ENCODE results near the gene TAF1. TPM values are rescaled to one million over a fixed set of nuclear protein-coding genes. Genes with fewer than 3 reads are reported as not detected.

The TAF1 gene
- total and polyA plus RNA-seq, 10 of the 15 experiments (the other 5 are each of a cell fraction or from before 2014, with no cell fraction given), result 4.1 to 24.2 (median 17.2) TPM

DNA sequence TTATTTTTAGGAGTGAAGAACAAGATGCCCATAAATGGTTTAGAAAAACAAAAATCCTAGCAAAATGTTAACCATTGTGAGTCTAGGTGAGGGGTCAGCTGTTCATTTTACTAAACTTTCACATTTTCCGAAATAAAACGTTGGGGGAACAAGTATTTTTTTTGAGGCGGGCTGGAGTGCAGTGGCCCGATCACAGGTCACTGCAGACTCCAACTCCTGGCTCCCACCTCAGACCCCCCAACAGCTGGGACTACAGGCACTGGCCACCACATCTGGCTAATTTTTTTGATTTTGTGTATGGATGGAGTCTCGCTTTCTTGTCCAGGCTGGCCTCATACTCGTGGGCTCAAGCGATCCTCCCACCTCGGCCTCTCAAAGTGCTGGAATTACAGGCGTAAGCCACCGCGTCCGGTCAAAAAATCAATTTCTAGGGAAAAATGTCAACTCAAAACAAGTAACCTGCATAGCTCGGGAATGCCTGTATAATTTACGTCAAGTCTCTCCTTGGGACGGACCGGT is 742 bp upstream of the TAF1 start (continued):
- TF ChIP-seq, protein P1, sequence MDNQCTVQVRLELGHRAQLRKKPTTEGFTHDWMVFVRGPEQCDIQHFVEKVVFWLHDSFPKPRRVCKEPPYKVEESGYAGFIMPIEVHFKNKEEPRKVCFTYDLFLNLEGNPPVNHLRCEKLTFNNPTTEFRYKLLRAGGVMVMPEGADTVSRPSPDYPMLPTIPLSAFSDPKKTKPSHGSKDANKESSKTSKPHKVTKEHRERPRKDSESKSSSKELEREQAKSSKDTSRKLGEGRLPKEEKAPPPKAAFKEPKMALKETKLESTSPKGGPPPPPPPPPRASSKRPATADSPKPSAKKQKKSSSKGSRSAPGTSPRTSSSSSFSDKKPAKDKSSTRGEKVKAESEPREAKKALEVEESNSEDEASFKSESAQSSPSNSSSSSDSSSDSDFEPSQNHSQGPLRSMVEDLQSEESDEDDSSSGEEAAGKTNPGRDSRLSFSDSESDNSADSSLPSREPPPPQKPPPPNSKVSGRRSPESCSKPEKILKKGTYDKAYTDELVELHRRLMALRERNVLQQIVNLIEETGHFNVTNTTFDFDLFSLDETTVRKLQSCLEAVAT (IDR thresholded peaks at IDR 0.05), result peak; percentile 16; the same call in 1 of the 2 replicates
- no peak for TF ChIP-seq RAD21 (IDR thresholded peaks at IDR 0.05; ENCODE audit: insufficient read depth, low read depth, low read length)
- TF ChIP-seq HCFC1 (IDR thresholded peaks at IDR 0.05; ENCODE audit: low read length), result no peak
- no peak for TF ChIP-seq MYC (IDR thresholded peaks at IDR 0.05; ENCODE audit: insufficient read depth, insufficient read length, insufficient replicate concordance, low read length, severe bottlenecking)
- TF ChIP-seq, protein P2, sequence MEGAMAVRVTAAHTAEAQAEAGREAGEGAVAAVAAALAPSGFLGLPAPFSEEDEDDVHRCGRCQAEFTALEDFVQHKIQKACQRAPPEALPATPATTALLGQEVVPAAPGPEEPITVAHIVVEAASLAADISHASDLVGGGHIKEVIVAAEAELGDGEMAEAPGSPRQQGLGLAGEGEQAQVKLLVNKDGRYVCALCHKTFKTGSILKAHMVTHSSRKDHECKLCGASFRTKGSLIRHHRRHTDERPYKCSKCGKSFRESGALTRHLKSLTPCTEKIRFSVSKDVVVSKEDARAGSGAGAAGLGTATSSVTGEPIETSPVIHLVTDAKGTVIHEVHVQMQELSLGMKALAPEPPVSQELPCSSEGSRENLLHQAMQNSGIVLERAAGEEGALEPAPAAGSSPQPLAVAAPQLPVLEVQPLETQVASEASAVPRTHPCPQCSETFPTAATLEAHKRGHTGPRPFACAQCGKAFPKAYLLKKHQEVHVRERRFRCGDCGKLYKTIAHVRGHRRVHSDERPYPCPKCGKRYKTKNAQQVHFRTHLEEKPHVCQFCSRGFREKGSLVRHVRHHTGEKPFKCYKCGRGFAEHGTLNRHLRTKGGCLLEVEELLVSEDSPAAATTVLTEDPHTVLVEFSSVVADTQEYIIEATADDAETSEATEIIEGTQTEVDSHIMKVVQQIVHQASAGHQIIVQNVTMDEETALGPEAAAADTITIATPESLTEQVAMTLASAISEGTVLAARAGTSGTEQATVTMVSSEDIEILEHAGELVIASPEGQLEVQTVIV (IDR thresholded peaks at IDR 0.05; ENCODE audit: borderline replicate concordance, partially characterized antibody), result no peak
- TF ChIP-seq JUNB (IDR thresholded peaks at IDR 0.05), result no peak
- TF ChIP-seq, protein P3, sequence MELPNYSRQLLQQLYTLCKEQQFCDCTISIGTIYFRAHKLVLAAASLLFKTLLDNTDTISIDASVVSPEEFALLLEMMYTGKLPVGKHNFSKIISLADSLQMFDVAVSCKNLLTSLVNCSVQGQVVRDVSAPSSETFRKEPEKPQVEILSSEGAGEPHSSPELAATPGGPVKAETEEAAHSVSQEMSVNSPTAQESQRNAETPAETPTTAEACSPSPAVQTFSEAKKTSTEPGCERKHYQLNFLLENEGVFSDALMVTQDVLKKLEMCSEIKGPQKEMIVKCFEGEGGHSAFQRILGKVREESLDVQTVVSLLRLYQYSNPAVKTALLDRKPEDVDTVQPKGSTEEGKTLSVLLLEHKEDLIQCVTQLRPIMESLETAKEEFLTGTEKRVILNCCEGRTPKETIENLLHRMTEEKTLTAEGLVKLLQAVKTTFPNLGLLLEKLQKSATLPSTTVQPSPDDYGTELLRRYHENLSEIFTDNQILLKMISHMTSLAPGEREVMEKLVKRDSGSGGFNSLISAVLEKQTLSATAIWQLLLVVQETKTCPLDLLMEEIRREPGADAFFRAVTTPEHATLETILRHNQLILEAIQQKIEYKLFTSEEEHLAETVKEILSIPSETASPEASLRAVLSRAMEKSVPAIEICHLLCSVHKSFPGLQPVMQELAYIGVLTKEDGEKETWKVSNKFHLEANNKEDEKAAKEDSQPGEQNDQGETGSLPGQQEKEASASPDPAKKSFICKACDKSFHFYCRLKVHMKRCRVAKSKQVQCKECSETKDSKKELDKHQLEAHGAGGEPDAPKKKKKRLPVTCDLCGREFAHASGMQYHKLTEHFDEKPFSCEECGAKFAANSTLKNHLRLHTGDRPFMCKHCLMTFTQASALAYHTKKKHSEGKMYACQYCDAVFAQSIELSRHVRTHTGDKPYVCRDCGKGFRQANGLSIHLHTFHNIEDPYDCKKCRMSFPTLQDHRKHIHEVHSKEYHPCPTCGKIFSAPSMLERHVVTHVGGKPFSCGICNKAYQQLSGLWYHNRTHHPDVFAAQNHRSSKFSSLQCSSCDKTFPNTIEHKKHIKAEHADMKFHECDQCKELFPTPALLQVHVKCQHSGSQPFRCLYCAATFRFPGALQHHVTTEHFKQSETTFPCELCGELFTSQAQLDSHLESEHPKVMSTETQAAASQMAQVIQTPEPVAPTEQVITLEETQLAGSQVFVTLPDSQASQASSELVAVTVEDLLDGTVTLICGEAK (IDR thresholded peaks at IDR 0.05; ENCODE audit: borderline replicate concordance), result no peak
- TF ChIP-seq, protein P4, sequence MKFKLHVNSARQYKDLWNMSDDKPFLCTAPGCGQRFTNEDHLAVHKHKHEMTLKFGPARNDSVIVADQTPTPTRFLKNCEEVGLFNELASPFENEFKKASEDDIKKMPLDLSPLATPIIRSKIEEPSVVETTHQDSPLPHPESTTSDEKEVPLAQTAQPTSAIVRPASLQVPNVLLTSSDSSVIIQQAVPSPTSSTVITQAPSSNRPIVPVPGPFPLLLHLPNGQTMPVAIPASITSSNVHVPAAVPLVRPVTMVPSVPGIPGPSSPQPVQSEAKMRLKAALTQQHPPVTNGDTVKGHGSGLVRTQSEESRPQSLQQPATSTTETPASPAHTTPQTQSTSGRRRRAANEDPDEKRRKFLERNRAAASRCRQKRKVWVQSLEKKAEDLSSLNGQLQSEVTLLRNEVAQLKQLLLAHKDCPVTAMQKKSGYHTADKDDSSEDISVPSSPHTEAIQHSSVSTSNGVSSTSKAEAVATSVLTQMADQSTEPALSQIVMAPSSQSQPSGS (IDR thresholded peaks at IDR 0.05; ENCODE audit: low read length), result no peak
- TF ChIP-seq TARDBP (IDR thresholded peaks at IDR 0.05; ENCODE audit: borderline replicate concordance), result no peak
- TF ChIP-seq, protein P5, sequence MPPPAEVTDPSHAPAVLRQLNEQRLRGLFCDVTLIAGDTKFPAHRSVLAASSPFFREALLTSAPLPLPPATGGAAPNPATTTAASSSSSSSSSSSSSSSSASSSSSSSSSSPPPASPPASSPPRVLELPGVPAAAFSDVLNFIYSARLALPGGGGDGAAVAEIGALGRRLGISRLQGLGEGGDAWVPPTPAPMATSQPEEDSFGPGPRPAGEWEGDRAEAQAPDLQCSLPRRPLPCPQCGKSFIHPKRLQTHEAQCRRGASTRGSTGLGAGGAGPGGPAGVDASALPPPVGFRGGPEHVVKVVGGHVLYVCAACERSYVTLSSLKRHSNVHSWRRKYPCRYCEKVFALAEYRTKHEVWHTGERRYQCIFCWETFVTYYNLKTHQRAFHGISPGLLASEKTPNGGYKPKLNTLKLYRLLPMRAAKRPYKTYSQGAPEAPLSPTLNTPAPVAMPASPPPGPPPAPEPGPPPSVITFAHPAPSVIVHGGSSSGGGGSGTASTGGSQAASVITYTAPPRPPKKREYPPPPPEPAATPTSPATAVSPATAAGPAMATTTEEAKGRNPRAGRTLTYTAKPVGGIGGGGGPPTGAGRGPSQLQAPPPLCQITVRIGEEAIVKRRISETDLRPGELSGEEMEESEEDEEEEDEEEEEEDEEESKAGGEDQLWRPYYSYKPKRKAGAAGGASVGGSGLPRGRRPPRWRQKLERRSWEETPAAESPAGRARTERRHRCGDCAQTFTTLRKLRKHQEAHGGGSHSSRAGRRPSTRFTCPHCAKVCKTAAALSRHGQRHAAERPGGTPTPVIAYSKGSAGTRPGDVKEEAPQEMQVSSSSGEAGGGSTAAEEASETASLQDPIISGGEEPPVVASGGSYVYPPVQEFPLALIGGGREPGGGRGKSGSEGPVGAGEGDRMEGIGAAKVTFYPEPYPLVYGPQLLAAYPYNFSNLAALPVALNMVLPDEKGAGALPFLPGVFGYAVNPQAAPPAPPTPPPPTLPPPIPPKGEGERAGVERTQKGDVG (CRISPR knock-in tag; IDR thresholded peaks at IDR 0.05), result no peak
- TF ChIP-seq YBX1 (IDR thresholded peaks at IDR 0.05), result no peak

Measured in GM12878 (cell line).